Astrocyte (in vitro differentiated cells and primary cell): ENCODE measurements around the gene ANKRD52. TPM values are rescaled to one million over a fixed set of nuclear protein-coding genes. Genes with fewer than 3 reads are reported as not detected.

ENCODE experiments used
- DNase-seq: peaks from one replicate; pipeline ENCODE4 v3.0.0-alpha.2; 2010; ENCODE audit warnings: low read depth
- FAIRE-seq: peaks from 2 replicates; lab custom pipeline; 2011; peaks lifted over from hg19 to GRCh38; lab: Jason Lieb, UNC
- H2AFZ ChIP-seq: 2 replicates; pipeline ENCODE4 v1.6.0; 2012; ENCODE audit warnings: low read depth, low read length, inconsistent platforms
- H3K27ac ChIP-seq: 2 replicates; pipeline ENCODE4 v1.5.1; 2011; ENCODE audit warnings: low read depth, low read length, inconsistent platforms
- H3K27me3 ChIP-seq: 2 replicates; pipeline ENCODE4 v1.6.0; 2011; ENCODE audit warnings: low read length, inconsistent platforms; ENCODE audit not compliant: insufficient read depth
- H3K36me3 ChIP-seq: 2 replicates; pipeline ENCODE4 v1.5.1; 2011; ENCODE audit warnings: low read length, inconsistent platforms; ENCODE audit not compliant: insufficient read depth
- H3K4me1 ChIP-seq: 2 replicates; pipeline ENCODE4 v1.5.1; 2011; ENCODE audit warnings: low read length, inconsistent platforms; ENCODE audit not compliant: insufficient read depth
- H3K4me2 ChIP-seq: 2 replicates; pipeline ENCODE4 v1.6.0; 2012; ENCODE audit warnings: low read length, inconsistent platforms
- H3K4me3 ChIP-seq: 2 replicates; pipeline ENCODE4 v1.5.1; 2011; ENCODE audit warnings: low read depth, mild to moderate bottlenecking, low read length, inconsistent platforms; ENCODE audit not compliant: insufficient read depth
- H3K79me2 ChIP-seq: 2 replicates; pipeline ENCODE4 v1.6.0; 2012; ENCODE audit warnings: mild to moderate bottlenecking, low read length, inconsistent platforms; ENCODE audit not compliant: insufficient read depth
- H3K9ac ChIP-seq: 2 replicates; pipeline ENCODE4 v1.6.0; 2012; ENCODE audit warnings: mild to moderate bottlenecking, low read length, inconsistent platforms
- H3K9me3 ChIP-seq: 2 replicates; pipeline ENCODE4 v1.5.1; 2012; ENCODE audit warnings: low read depth, mild to moderate bottlenecking, low read length, inconsistent platforms; ENCODE audit not compliant: insufficient read depth
- H4K20me1 ChIP-seq: 2 replicates; pipeline ENCODE4 v1.6.0; 2012; ENCODE audit warnings: low read length, inconsistent platforms; ENCODE audit not compliant: insufficient read depth
- H3K27ac Mint-ChIP-seq: one replicate; pipeline ENCODE4 v1.8.0; 2021; ENCODE audit warnings: mild to moderate bottlenecking, mixed read lengths; ENCODE audit not compliant: unreplicated experiment
- H3K27me3 Mint-ChIP-seq: one replicate; pipeline ENCODE4 v1.8.0; 2021; ENCODE audit warnings: low read depth, mixed read lengths; ENCODE audit not compliant: unreplicated experiment
- H3K36me3 Mint-ChIP-seq: one replicate; pipeline ENCODE4 v1.8.0; 2021; ENCODE audit warnings: low read depth, mixed read lengths; ENCODE audit not compliant: unreplicated experiment
- H3K4me1 Mint-ChIP-seq: one replicate; pipeline ENCODE4 v1.8.0; 2021; ENCODE audit warnings: low read depth, mixed read lengths; ENCODE audit not compliant: unreplicated experiment
- H3K4me3 Mint-ChIP-seq: one replicate; pipeline ENCODE4 v1.8.0; 2021; ENCODE audit warnings: mild to moderate bottlenecking, moderate library complexity, mixed read lengths; ENCODE audit not compliant: unreplicated experiment
- H3K9me3 Mint-ChIP-seq: one replicate; pipeline ENCODE4 v1.8.0; 2021; ENCODE audit warnings: mild to moderate bottlenecking, mixed read lengths; ENCODE audit not compliant: unreplicated experiment
- CTCF ChIP-seq: IDR thresholded peaks from 2 replicates; pipeline ENCODE4 v1.5.1; 2011; ENCODE audit warnings: low read depth, mild to moderate bottlenecking, inconsistent platforms, low read length, moderate library complexity; ENCODE audit not compliant: insufficient read depth
- EZH2 ChIP-seq: IDR thresholded peaks from 2 replicates; pipeline ENCODE4 v1.6.1; 2012; ENCODE audit warnings: mild to moderate bottlenecking, low read length, inconsistent platforms; ENCODE audit not compliant: insufficient read depth
- total RNA-seq: library from RNA; stranded (reverse); gene quantifications from 2 replicates; pipeline ENCODE4 v1.2.1, GENCODE V29; 2021

The ANKRD52 gene
- total RNA-seq, 1 donor from 2014 or later: 105 TPM

- Mint-ChIP-seq H3K4me3 (peak overlapping the region; percentile 6), H3K27me3 (no peaks in the 10 kb centered on the region), H3K27ac (no peak overlapping the region), H3K9me3 (no peaks in the 10 kb centered on the region), H3K4me1 (peaks cover 13% of the 10 kb centered on the region), H3K36me3 (peaks cover 29% of the 10 kb centered on the region)
- H3K4me1 ChIP-seq: peaks cover 8% of the 10 kb centered on the region
- DNase-seq (peak; percentile 31), FAIRE-seq (no peak)
- no peaks in the 10 kb centered on the region for H3K9me3 ChIP-seq
- H3K27ac ChIP-seq: no peak overlapping the region
- H3K36me3 ChIP-seq: peaks cover 52% of the 10 kb centered on the region
- no peaks in the 10 kb centered on the region for H3K27me3 ChIP-seq
- H3K79me2 ChIP-seq: no peaks in the 10 kb centered on the region
- H2AFZ ChIP-seq: no peak overlapping the region
- no peak overlapping the region for H3K4me2 ChIP-seq
- no peak overlapping the region for H3K9ac ChIP-seq
- H3K4me3 ChIP-seq: no peak overlapping the region
- peaks cover 31% of the 10 kb centered on the region for H4K20me1 ChIP-seq
- no peak for TF ChIP-seq EZH2
- TF ChIP-seq CTCF: peak; percentile 51
These were observed 51.6 kb downstream of the ANKRD52 start for GRCh38 chr12:56206452-56207166.

- H3K4me3 Mint-ChIP-seq: no peak overlapping the region
- H3K9me3 ChIP-seq: no peaks in the 10 kb centered on the region
These were observed 52.7 kb downstream of the ANKRD52 start for GRCh38 chr12:56205445-56205844.

More at GRCh38 chr12:56205445-56205844, 52.7 kb downstream of the ANKRD52 start:
- no peaks in the 10 kb centered on the region for H3K27me3 ChIP-seq
- peaks cover 23% of the 10 kb centered on the region for H3K36me3 Mint-ChIP-seq
- H3K27me3 Mint-ChIP-seq: no peaks in the 10 kb centered on the region
- no peak for DNase-seq
- no peak for FAIRE-seq
- no peak overlapping the region for H3K9ac ChIP-seq
- H4K20me1 ChIP-seq: peaks cover 31% of the 10 kb centered on the region
- peaks cover 8% of the 10 kb centered on the region for H3K4me1 ChIP-seq
- peaks cover 13% of the 10 kb centered on the region for H3K4me1 Mint-ChIP-seq
- H3K27ac Mint-ChIP-seq: no peak overlapping the region
- H3K4me2 ChIP-seq: no peak overlapping the region
- no peak overlapping the region for H2AFZ ChIP-seq
- no peaks in the 10 kb centered on the region for H3K79me2 ChIP-seq
- no peak overlapping the region for H3K4me3 ChIP-seq
- peaks cover 47% of the 10 kb centered on the region for H3K36me3 ChIP-seq
- no peak overlapping the region for H3K27ac ChIP-seq
- H3K9me3 Mint-ChIP-seq: no peaks in the 10 kb centered on the region
- peak; percentile 8 for TF ChIP-seq CTCF
- no peak for TF ChIP-seq EZH2
